GM20000 (cell line): ENCODE results near the gene PDGFD.

Experiments
- DNase-seq: peaks from one replicate; pipeline ENCODE4 v3.0.0; 2012; ENCODE audit warnings: low spot score
- TF ChIP-seq, protein P1 (sequence below): IDR thresholded peaks from 2 replicates; pipeline ENCODE4 v1.5.1; 2012; ENCODE audit warnings: mild to moderate bottlenecking, control low read depth; ENCODE audit errors: extremely low read depth, missing control alignments

Gene PDGFD

DNA sequence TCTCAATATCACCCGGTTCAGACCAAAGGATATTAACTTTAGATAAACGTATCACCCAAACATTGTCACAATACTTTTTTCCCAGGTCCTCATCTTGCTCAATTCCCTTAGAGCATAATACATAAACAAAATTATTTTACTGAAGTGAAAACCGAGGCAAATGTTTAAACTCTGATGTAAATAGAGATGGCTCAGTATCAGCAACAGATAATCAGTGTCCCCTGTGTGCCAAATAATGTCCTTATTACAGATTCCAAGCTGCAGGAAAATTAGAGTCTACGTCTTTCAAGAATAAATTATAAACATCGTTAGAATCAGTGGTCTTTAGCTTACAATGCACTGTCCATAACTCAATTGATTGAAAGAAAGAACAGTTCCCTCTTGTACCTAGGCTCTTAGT is 77.3 kb downstream of the PDGFD start:
- DNase-seq, result no peak
- TF ChIP-seq, protein P1, sequence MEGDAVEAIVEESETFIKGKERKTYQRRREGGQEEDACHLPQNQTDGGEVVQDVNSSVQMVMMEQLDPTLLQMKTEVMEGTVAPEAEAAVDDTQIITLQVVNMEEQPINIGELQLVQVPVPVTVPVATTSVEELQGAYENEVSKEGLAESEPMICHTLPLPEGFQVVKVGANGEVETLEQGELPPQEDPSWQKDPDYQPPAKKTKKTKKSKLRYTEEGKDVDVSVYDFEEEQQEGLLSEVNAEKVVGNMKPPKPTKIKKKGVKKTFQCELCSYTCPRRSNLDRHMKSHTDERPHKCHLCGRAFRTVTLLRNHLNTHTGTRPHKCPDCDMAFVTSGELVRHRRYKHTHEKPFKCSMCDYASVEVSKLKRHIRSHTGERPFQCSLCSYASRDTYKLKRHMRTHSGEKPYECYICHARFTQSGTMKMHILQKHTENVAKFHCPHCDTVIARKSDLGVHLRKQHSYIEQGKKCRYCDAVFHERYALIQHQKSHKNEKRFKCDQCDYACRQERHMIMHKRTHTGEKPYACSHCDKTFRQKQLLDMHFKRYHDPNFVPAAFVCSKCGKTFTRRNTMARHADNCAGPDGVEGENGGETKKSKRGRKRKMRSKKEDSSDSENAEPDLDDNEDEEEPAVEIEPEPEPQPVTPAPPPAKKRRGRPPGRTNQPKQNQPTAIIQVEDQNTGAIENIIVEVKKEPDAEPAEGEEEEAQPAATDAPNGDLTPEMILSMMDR, result no peak

DNA sequence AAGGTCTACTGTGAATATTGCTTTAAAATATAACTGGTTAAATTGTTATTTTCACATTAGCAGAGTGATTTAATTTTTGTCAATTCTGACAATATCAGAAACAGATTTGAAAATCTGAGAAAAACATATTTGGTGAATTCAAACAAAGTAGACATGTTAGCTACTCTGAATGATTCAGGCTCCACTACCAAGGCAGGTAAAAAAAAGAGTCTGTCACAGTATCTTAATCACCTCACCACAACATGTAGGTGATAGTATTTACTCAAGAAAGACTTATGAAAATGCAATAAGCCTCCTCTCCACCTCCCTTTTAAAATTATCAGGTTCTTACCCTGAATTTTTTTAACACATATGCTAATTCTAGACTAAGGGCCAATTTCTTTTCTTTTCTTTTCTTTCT is 85.0 kb downstream of the PDGFD start:
- TF ChIP-seq, protein P1, result no peak
- no peak for DNase-seq

DNA sequence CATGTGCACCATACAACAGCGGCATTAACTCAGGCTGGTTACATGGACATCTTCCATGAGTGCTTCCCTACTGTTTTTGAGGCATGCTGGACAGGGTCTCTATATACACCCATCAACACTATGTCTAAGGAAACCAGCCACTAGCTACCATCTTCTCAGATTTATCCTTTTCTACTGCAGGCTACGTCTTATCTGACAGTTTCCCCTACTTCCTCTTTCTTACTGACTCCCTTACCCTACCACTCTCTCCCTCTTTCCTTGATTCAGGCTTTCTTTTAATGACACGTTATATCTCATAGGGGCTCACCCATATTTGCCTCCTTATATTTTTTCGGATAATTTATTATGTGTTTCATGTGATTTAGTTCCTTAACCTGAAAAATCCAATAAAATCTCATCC is 85.7 kb downstream of the PDGFD start:
- DNase-seq, result no peak

DNA sequence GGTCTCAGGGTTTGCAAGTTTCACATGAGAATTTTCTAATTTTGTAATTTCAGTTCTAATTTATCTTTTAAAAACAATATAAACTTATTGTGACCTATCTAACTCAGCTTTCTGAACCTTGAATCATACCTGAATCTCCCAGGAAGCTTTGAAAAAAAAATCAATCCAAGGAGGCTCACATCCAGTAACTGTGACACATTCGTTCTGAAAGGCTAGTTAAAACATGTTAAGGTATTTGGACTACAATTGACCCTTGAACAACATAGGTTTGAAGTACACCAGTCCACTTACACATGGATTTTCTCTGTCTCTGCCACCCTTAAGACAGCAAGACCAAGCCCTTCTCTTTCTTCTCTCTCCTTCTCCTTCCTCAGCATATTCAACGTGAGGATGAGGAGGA is 87.5 kb downstream of the PDGFD start:
- TF ChIP-seq, protein P1, result no peak
- no peak for DNase-seq

More for the DNA sequence above, 85.7 kb downstream of the PDGFD start:
- TF ChIP-seq, protein P1, result no peak

DNA sequence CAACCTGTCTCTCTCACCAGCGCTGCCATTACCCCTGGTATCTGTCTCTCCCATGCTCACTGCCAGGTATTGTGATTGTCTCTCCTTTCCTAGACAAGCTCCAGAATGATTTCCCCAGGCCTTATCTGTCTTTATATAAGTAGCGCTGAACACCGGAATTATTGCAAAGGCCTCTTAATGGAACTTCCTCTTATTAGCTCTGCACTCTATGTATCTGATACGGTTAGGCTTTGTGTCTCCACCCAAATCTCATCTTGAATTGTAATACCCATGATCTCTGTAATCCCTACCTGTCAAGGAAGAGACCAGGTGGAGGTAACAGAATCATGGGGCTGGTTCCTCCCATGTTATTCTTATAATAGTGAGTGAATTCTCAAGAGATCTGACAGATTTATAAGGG is 88.2 kb downstream of the PDGFD start:
- DNase-seq, result no peak
- TF ChIP-seq, protein P1, result no peak

DNA sequence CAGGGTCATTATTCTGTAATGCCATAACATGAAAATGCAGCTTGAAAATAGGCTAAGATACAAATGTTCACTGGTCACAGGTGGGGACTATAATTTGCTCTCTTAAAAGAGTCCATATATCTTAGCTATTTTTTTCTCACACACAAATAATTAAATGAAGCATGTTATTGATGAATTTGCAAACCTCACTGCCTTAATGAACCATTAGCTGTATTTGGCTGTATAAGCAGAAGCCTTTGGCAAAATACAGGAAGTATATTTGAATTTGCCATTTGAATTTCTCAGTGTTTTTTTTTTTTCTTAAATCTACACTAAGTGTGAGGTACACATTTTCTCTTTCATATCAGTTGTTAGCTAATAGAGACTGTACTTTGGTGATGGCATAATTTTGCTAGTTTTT is 88.9 kb downstream of the PDGFD start:
- DNase-seq, result no peak
- TF ChIP-seq, protein P1, result no peak

DNA sequence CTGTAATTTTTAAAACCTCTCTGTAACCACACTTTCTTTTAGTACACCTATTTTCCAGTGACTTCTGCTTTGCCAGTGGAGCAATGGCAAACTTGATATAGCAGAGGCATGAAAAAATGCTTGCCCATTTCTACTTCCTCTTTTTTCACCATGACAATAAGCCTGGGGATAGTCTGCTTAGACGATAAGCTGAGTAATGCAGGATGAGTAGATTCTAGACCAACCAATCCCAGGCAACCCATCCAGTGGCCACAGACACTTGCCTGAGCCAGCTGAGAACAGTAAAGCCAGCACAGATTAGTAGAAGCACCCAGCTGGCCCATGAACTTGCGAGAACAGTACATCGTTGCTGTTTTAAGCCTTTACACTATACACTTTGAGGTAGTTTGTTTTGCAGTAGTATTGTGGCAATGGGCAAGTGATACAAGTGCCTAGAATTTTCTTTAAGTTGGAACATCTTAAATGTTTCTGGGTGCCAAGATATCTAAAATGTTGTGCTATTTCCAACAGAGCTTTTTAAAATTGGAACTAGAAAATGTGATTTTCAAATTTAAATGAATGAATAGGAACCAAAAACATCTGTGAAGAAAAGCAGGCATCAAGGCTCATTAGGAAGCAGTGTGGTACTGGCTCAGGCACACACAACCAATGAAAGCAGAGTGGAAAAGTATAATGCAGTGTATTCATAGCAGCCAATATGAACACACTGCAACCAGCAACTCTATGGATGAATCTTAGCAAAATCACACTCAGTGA is 89.8 kb downstream of the PDGFD start:
- DNase-seq, result peak; percentile 3
- TF ChIP-seq, protein P1, result no peak
